Measurements from ENCODE around the gene ZC3H7A. TPM values are rescaled to one million over a fixed set of nuclear protein-coding genes. Genes with fewer than 3 reads are reported as not detected.

Gene ZC3H7A
- total and polyA plus RNA-seq, 2 of the 4 experiments (the other 2 are of a cell fraction) = 22.2 to 53.9 TPM

- no peak overlapping the region for H3K9ac ChIP-seq (ENCODE audit: low read depth, low read length)
- H2AK5ac ChIP-seq (ENCODE audit: low read depth, low read length) = no peak overlapping the region
- H3K14ac ChIP-seq (replicated peaks; ENCODE audit: low read depth, low read length) = no peak overlapping the region
- TF ChIP-seq RCOR1 (IDR thresholded peaks at IDR 0.05; ENCODE audit: insufficient replicate concordance, low read length) = no peak
- TF ChIP-seq BHLHE40 (IDR thresholded peaks at IDR 0.05; ENCODE audit: low read depth, low read length) = no peak
- no peak for TF ChIP-seq RFX5 (IDR thresholded peaks at IDR 0.05; ENCODE audit: low read depth, low read length)
- no peak for TF ChIP-seq FOS (IDR thresholded peaks at IDR 0.05; ENCODE audit: low read depth, low read length)
- TF ChIP-seq MXI1 (IDR thresholded peaks at IDR 0.05; ENCODE audit: borderline replicate concordance, low read depth, low read length) = no peak
- TF ChIP-seq POLR2A (IDR thresholded peaks at IDR 0.05; ENCODE audit: low read depth, low read length) = no peak
- no peak for TF ChIP-seq MAZ (IDR thresholded peaks at IDR 0.05; ENCODE audit: borderline replicate concordance, low read depth, low read length)
- no peak overlapping the region for H2BK15ac ChIP-seq (ENCODE audit: low read depth, low read length)
- no TSS peak for BruUV-seq (replicated peaks)
- H2BK5ac ChIP-seq (ENCODE audit: low read depth, low read length, poor library complexity, severe bottlenecking) = no peak overlapping the region
- peaks cover 21 to 25% of the 10 kb centered on the region in 2 experiments for H3K79me1 ChIP-seq (ENCODE audit: low read depth in 1 of 2, low read length in 2 of 2)
- H3K27me3 ChIP-seq (ENCODE audit: control insufficient read depth, insufficient read depth, low read length) = no peaks in the 10 kb centered on the region
- POLR2A ChIA-PET (ENCODE audit: unreplicated experiment) = no interaction called here
- H2AFZ ChIP-seq (replicated peaks; ENCODE audit: low read length, poor library complexity) = no peak overlapping the region
- no peak overlapping the region for H2BK120ac ChIP-seq (ENCODE audit: low read depth, low read length)
- no peaks in the 10 kb centered on the region for H3K9me1 ChIP-seq (ENCODE audit: insufficient read depth, low read length)
- no peak overlapping the region for H3K23ac ChIP-seq (ENCODE audit: low read depth, low read length)
- H4K5ac ChIP-seq (ENCODE audit: low read depth, low read length) = no peak overlapping the region
- H4K8ac ChIP-seq (ENCODE audit: low read depth in 2 of 2, low read length in 2 of 2) = no peak overlapping the region
- DNase-seq (no peak), ATAC-seq (ENCODE audit: low read depth) (no peak)
- H3K27ac ChIP-seq (ENCODE audit: insufficient read depth, low read length) = no peak overlapping the region
- H2AK9ac ChIP-seq (replicated peaks; ENCODE audit: low read depth, low read length, poor library complexity) = no peak overlapping the region
- dilution Hi-C loops (cut with HindIII; ENCODE audit: low sequenced_read_pairs, unreplicated experiment) = no loop called here
- H2BK20ac ChIP-seq (ENCODE audit: low read depth, low read length) = no peak overlapping the region
- H3K56ac ChIP-seq (ENCODE audit: extremely low read depth, insufficient read depth, low read length) = no peak overlapping the region
- intact Hi-C loops (cut with micrococcal nuclease) = loop anchor here (10.0 kb wide), 1 partner anchor 755 kb away; no protein-coding TSS in a partner anchor
- no peak overlapping the region for H3K18ac ChIP-seq (ENCODE audit: low read depth, low read length)
- no peak overlapping the region for H4K91ac ChIP-seq (ENCODE audit: insufficient read depth, low read depth, low read length)
- H3K4ac ChIP-seq (ENCODE audit: low read depth, low read length) = no peak overlapping the region
- H3K9me3 ChIP-seq (ENCODE audit: control insufficient read depth, insufficient read depth, low read length) = no peaks in the 10 kb centered on the region
- H4K20me1 ChIP-seq (ENCODE audit: insufficient read depth, low read length) = peaks cover 5% of the 10 kb centered on the region; the same call in 1 of the 2 replicates
- peaks cover 31% of the 10 kb centered on the region for H3K36me3 ChIP-seq (ENCODE audit: control insufficient read depth, insufficient read depth, low read length)
- H3K4me2 ChIP-seq (ENCODE audit: low read depth, low read length) = no peak overlapping the region
- WGBS, 2 experiments (ENCODE audit: extremely low coverage in 2 of 2, insufficient read length in 1 of 2) = 100% methylated on average over 1 of the region's 4 CpGs; no CpG with 5 or more reads in 1 of the 2 experiments
- in situ Hi-C loops (cut with MboI; ENCODE audit: low sequenced_read_pairs) = loop anchor here (10.0 kb wide), 1 partner anchor 755 kb away; no protein-coding TSS in a partner anchor
- peaks cover 2% of the 10 kb centered on the region for H3K4me1 ChIP-seq (ENCODE audit: control insufficient read depth, insufficient read depth, low read length)
- CTCF ChIA-PET = no interaction called here
- H3K4me3 ChIP-seq (ENCODE audit: insufficient read depth, low read depth, low read length) = no peak overlapping the region
Observed at GRCh38 chr16:11719762-11720161, 77.3 kb downstream of the ZC3H7A start.

All from IMR-90 (cell line).